ENCODE results near the gene TNPO3.
"Not testable (repeated sequence)": the region's sequence is repeated elsewhere in the genome, so short reads cannot be mapped to it uniquely, and the experiment has no call there.

GRCh38 chr7:129067132-129067561 lies 12.2 kb upstream of the TNPO3 start:
- not testable (repeated sequence) for TF ChIP-seq POLR2AphosphoS5, CTCF (IDR thresholded peaks at IDR 0.05)

Data from breast epithelium (tissue), 3 donors.